Esophagus squamous epithelium (tissue), 4 donors: ENCODE measurements around the gene ZFAND3.

ENCODE experiments used
- CTCF ChIP-seq, 6 experiments: fragments of 450-650 bp in 4 of 6; fragments of 200-600 bp in 2 of 6; sonication (generic) in 2 of 6; IDR thresholded peaks; one replicate each; pipeline ENCODE4 v1.5.1; 2016 to 2019; ENCODE audit warnings: antibody characterized with exemption in 6 of 6, mild to moderate bottlenecking in 4 of 6, moderate library complexity in 4 of 6
- POLR2A ChIP-seq, 4 donors: fragments of 450-650 bp; IDR thresholded peaks; one replicate each; pipeline ENCODE4 v1.6.1; 2017; ENCODE audit warnings: antibody characterized with exemption in 4 of 4, mild to moderate bottlenecking in 4 of 4, moderate library complexity in 3 of 4

GRCh38 chr6:37893257-37893656, 73.7 kb downstream of the ZFAND3 start:
- TF ChIP-seq CTCF (IDR thresholded peaks at IDR 0.05) (no peak), POLR2A (IDR thresholded peaks at IDR 0.05) (no peak)
